ENCODE measurements around the gene CRTAC1. TPM values are rescaled to one million over a fixed set of nuclear protein-coding genes. Genes with fewer than 3 reads are reported as not detected.

CRTAC1 gene
- total and polyA plus RNA-seq, 10 of the 15 experiments (the other 5 are each of a cell fraction or from before 2014, with no cell fraction given), result 0.10 TPM; not detected in 9

- TF ChIP-seq E2F8 (IDR thresholded peaks at IDR 0.05; ENCODE audit: low read depth, partially characterized antibody) (no peak), NFYA (IDR thresholded peaks at IDR 0.05; ENCODE audit: borderline replicate concordance, low read depth, low read length) (no peak), TCF12 (IDR thresholded peaks at IDR 0.05; ENCODE audit: low read depth, low read length) (no peak)
Measured at GRCh38 chr10:97923057-97923456, 107.4 kb downstream of the CRTAC1 start (continued).

GRCh38 chr10:97922022-97922758 lies 108.2 kb downstream of the CRTAC1 start:
- Histone ChIP-seq H3K27ac (ENCODE audit: control insufficient read depth, insufficient read depth) (no peak overlapping the region), H3K79me2 (ENCODE audit: control insufficient read depth, insufficient read depth, low read length) (no peaks in the 10 kb centered on the region), H4K20me1 (ENCODE audit: control insufficient read depth, insufficient read depth) (no peaks in the 10 kb centered on the region), H3K4me3 (no peak overlapping the region), H2AFZ (ENCODE audit: control insufficient read depth, low read depth, low read length) (no peak overlapping the region), H3K4me1 (ENCODE audit: control insufficient read depth, insufficient read depth, low read length) (no peaks in the 10 kb centered on the region), H3K4me2 (ENCODE audit: control insufficient read depth, insufficient read depth) (no peak overlapping the region), H3K9me3 (replicated peaks; ENCODE audit: control insufficient read depth, insufficient read depth, low read length) (no peaks in the 10 kb centered on the region), H3K27me3 (replicated peaks in 1 of 2; ENCODE audit: control insufficient read depth in 2 of 2, insufficient read depth in 2 of 2, low read length in 1 of 2) (peaks cover 0 to 3% of the 10 kb centered on the region in 2 experiments; a peak in 2 of 4 replicates), H3K9ac (ENCODE audit: control insufficient read depth, insufficient read depth, low read length) (no peak overlapping the region), H3K36me3 (ENCODE audit: control insufficient read depth in 2 of 2, insufficient read depth in 2 of 2, low read length in 1 of 2) (no peaks in the 10 kb centered on the region)
- no peak for ATAC-seq
- ChIA-PET CTCF (no interaction called here), SMC1A (ENCODE audit: uncharacterized antibody, unreplicated experiment) (interaction anchor here (1.0 kb wide), 1 partner anchor 119 kb away, joined by 3 read pairs; no protein-coding TSS in a partner anchor), POLR2A (no interaction called here), RAD21 (ENCODE audit: unreplicated experiment) (no interaction called here)
- 13% methylated on average over 12 of the region's 12 CpGs for WGBS (ENCODE audit: insufficient coverage, insufficient replicate concordance, low lambda C conversion rate, missing lambda C conversion rate)
- no peak for DNase-seq (ENCODE audit: low read depth, low spot score)
- in situ Hi-C loops (cut with MboI), result no loop called here
- BruUV-seq (replicated peaks), result no TSS peak
- no peak for FAIRE-seq
- no peak for TF ChIP-seq NFYB (IDR thresholded peaks at IDR 0.05; ENCODE audit: insufficient read depth, low read depth, low read length)
- TF ChIP-seq KDM1A (IDR thresholded peaks at IDR 0.05; ENCODE audit: borderline replicate concordance), result no peak
- no peak for TF ChIP-seq SIX5 (IDR thresholded peaks at IDR 0.05; ENCODE audit: low read depth, low read length, severe bottlenecking)
- TF ChIP-seq E4F1 (IDR thresholded peaks at IDR 0.05; ENCODE audit: borderline replicate concordance, partially characterized antibody), result no peak
- no peak for TF ChIP-seq MTA3 (IDR thresholded peaks at IDR 0.05; ENCODE audit: borderline replicate concordance, low read length)
- TF ChIP-seq POLR2AphosphoS2 (IDR thresholded peaks at IDR 0.05; ENCODE audit: low read depth, low read length), result no peak
- TF ChIP-seq SREBF1 (IDR thresholded peaks at IDR 0.05; ENCODE audit: low read length), result no peak
- no peak for TF ChIP-seq FOXM1 (IDR thresholded peaks at IDR 0.05; ENCODE audit: low read depth, low read length)
- no peak for TF ChIP-seq ZNF207 (IDR thresholded peaks at IDR 0.05; ENCODE audit: borderline replicate concordance)
- TF ChIP-seq SMAD1 (IDR thresholded peaks at IDR 0.05; ENCODE audit: low read depth, partially characterized antibody), result no peak
- no peak for TF ChIP-seq MEF2B (IDR thresholded peaks at IDR 0.05; ENCODE audit: partially characterized antibody, poor library complexity, severe bottlenecking)
- no peak for TF ChIP-seq SUZ12 (IDR thresholded peaks at IDR 0.05; ENCODE audit: unreplicated experiment)
- no peak for TF ChIP-seq ZSCAN29 (IDR thresholded peaks at IDR 0.05)
- TF ChIP-seq ELK1 (IDR thresholded peaks at IDR 0.05; ENCODE audit: low read depth, low read length), result no peak
- intact Hi-C loops (cut with micrococcal nuclease; ENCODE audit: unreplicated experiment), result no loop called here

Measured in GM12878 (cell line).